ENCODE measurements around the gene MAPK8IP3.

GRCh38 chr16:1816396-1817275 is 110.6 kb downstream of the MAPK8IP3 start:
- TF ChIP-seq YY1 (IDR thresholded peaks at IDR 0.05; ENCODE audit: insufficient read depth, insufficient read length) (no peak), ZNF274 (IDR thresholded peaks at IDR 0.05; ENCODE audit: low read depth, low read length) (no peak), SUZ12 (IDR thresholded peaks at IDR 0.05; ENCODE audit: extremely low read depth, insufficient read depth, insufficient read length) (no peak)
